GM19372 (cell line): Measurements from ENCODE around the gene SMG9.
"Not testable (repeated sequence)": the region's sequence is repeated elsewhere in the genome, so short reads cannot be mapped to it uniquely, and the experiment has no call there.

Experiments
- ATAC-seq: cut with Tn5 transposase; IDR thresholded peaks from one replicate; pipeline ENCODE4 v1.9.1; 2021; ENCODE audit warnings: mild to moderate bottlenecking, low read depth, moderate library complexity; ENCODE audit not compliant: unreplicated experiment

SMG9 gene

GRCh38 chr19:43780706-43781525 is 26.2 kb upstream of the SMG9 start, which contains the start of gene KCNN4:
TSS of gene KCNN4 (minus strand) at chr19:43780973. CDS start at chr19:43780861, 112 bp downstream.
- ATAC-seq = no peak

GRCh38 chr19:43779820-43780219 is 25.1 kb upstream of the SMG9 start:
- ATAC-seq = no peak

- ATAC-seq = no peak
Observed at GRCh38 chr19:43779147-43779819, 24.5 kb upstream of the SMG9 start.

- ATAC-seq = no peak
Observed at GRCh38 chr19:43778651-43779050, 23.9 kb upstream of the SMG9 start.

- ATAC-seq = no peak
Observed at GRCh38 chr19:43777163-43777695, 22.5 kb upstream of the SMG9 start.

- ATAC-seq = no peak
Observed at GRCh38 chr19:43776286-43776685, 21.5 kb upstream of the SMG9 start.

- ATAC-seq = no peak
Observed at GRCh38 chr19:43775299-43775890, 20.6 kb upstream of the SMG9 start.

GRCh38 chr19:43774940-43775258 is 20.1 kb upstream of the SMG9 start:
- not testable (repeated sequence) for ATAC-seq

GRCh38 chr19:43774103-43774939 is 19.6 kb upstream of the SMG9 start:
- ATAC-seq = no peak

GRCh38 chr19:43773725-43774102 is 19.0 kb upstream of the SMG9 start:
- ATAC-seq = no peak

- ATAC-seq = no peak
Observed at GRCh38 chr19:43769256-43769655, 14.5 kb upstream of the SMG9 start.

- ATAC-seq = no peak
Observed at GRCh38 chr19:43768273-43769050, 13.7 kb upstream of the SMG9 start.

- ATAC-seq = no peak
Observed at GRCh38 chr19:43767818-43768217, 13.1 kb upstream of the SMG9 start.

- no peak for ATAC-seq
Observed at GRCh38 chr19:43767316-43767715, 12.6 kb upstream of the SMG9 start.

- ATAC-seq = no peak
Observed at GRCh38 chr19:43766755-43767043, 11.9 kb upstream of the SMG9 start.

GRCh38 chr19:43765109-43765876 is 10.5 kb upstream of the SMG9 start:
- peak; percentile 65 for ATAC-seq

GRCh38 chr19:43764684-43765083 is 9.9 kb upstream of the SMG9 start:
- ATAC-seq = not testable (repeated sequence)

- no peak for ATAC-seq
Observed at GRCh38 chr19:43763473-43763939, 8.7 kb upstream of the SMG9 start.

GRCh38 chr19:43762814-43763213 is 8.1 kb upstream of the SMG9 start:
- no peak for ATAC-seq
